AG08396 (cell line): ENCODE results near the gene INTS7.
"Not testable (repeated sequence)": the region's sequence is repeated elsewhere in the genome, so short reads cannot be mapped to it uniquely, and the experiment has no call there.

Experiments
- DNase-seq: peaks from one replicate; pipeline ENCODE4 v3.0.0; 2012; ENCODE audit warnings: low spot score, mixed read lengths

INTS7 gene

DNA sequence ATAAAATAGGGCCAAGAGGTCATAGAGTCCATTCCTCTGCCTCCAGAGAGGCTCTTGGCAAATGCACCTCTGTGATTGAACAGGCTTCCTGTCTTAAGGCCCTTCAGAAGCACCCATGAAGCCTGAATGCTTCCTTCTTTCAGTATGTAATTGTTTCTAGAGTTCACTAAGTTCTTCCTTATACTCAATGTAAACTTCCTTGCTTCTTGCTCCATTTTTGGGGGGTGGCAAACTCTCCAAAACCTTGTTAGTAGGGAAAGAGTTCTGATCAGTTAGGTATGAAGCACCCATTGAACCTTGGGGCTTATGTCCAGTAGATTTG is 102.5 kb downstream of the INTS7 start:
- DNase-seq, result no peak

DNA sequence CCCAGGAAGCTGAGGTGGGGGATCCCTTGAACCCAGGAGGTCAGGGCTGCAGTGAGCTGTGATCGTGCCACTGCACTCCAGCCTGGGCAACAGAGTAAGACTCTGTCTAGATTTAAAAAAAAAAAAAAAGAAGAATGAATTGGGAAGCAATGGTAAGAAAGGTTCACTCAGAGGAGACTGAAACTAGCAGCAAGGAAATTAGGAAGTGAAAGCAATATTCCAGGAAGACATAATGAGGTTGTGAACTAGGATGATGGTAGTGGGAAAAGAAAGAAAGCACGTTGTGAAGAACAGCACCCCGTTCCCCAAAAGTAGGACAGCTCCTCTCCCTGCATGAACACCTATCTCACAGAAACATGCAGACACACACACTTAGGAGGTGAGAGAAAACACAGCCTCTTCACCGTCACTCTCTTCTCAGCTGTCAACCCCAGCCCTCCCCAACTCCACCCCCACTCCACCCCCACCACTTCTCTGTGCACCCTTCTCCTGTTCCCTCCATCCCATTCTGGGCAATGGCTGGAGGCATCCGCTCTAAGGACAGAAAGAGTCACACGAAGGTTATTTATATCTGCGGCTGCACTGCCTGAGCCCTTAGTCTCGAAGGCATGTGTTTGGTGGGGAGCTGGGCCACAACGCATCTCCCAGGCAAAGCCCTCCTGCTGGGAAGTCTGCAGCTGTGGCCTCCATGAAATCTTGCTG is 103.0 kb downstream of the INTS7 start:
- DNase-seq, result no peak

DNA sequence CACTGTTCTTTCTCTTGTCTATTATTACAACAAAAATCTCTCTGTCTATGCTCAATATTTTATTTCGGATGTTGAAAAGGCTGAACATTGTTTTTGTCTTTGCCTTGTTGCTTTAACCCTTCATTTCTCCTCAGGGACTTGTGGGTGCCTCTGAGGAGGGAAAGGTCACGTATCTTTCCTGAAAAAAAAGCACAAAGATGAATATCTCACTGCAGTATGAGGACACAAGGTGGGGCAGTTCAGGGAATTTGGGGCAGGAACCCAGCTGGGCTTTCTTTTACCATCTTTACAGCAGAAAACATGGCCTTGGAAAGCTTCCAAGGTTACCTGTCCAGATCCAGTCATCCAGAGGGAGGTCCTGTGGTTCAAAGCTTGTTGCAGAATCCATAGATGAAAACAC is 105.7 kb downstream of the INTS7 start:
- DNase-seq, result no peak

GRCh38 chr1:211928993-211929637 is 106.2 kb downstream of the INTS7 start:
- DNase-seq, result no peak

DNA sequence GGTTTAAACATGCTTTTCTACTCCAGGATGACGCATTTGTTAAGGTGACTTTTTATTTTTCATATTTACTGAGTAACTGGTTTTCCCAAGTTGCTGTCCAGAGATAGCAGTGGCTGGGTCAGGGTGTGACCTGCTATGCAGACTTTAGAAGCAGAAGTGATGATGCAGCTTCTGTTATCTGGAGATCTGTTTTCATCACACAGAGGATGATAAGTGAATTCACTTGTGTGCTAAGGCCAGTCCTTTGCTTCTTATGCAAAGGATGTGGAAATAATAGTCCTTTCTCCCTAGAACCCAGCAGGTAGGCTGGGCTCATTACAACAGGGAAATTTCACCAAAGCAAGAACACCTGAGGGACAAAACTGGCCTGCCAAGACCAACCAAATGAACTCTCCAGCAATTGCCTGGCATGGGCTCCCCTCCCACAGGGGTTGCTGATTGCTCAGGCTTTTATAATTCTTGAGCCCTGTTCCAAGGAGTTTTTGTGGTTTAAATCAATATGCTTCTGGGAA is 107.0 kb downstream of the INTS7 start:
- DNase-seq, result no peak

DNA sequence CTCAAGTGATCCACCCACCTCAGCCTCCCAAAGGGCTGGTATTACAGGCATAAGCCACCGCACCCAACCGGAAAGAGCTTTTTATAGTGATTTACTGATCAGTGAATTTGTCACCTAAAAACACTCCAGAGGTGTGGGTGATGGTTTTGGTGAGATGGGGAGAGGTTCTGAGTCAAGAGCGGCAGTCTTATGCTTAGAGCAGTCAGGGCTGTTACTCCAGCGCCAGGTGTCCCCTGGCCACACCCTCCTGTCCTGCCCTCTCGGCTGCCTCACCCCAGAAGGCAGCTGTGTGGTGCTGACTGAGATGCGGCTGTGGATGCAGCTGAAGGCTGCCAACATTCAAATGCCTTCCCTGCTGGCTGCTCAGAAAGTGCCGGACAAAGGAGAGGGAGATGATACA is 110.3 kb downstream of the INTS7 start:
- DNase-seq, result peak; percentile 34

- DNase-seq, result no peak
Measured at GRCh38 chr1:211924256-211924655, 111.1 kb downstream of the INTS7 start.

- no peak for DNase-seq
Measured at GRCh38 chr1:211923095-211923494, 112.3 kb downstream of the INTS7 start.

GRCh38 chr1:211921579-211922095 is 113.7 kb downstream of the INTS7 start:
- no peak for DNase-seq

DNA sequence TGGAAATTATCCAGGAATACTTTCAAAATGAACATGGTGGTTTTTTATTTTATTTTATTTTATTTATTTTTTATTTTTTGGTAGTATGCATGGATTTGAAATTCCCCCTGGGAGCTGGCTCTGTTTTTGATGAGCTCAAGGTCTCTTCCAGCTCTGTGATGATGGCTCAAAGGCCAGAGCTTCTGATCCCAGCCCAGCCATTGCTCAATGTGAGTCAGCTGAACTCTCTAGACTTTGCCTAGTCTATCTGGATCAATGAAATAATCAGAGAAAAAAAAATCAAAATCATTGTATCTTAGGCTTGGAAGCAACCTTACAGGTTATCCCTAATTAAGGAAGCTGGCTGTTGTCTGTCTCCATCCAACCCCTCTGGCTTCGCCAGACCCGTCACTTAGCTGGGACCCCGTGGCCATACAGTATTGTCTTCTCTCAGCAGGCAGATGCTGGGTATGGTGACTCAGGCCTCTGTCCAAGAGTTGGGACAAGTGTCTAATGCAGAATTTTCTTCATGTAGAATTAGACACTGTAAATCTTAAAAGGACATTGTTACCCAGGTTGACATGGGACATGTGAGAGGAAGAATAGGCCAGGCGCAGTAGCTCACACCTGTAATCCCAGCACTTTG is 114.6 kb downstream of the INTS7 start:
- DNase-seq, result no peak

DNA sequence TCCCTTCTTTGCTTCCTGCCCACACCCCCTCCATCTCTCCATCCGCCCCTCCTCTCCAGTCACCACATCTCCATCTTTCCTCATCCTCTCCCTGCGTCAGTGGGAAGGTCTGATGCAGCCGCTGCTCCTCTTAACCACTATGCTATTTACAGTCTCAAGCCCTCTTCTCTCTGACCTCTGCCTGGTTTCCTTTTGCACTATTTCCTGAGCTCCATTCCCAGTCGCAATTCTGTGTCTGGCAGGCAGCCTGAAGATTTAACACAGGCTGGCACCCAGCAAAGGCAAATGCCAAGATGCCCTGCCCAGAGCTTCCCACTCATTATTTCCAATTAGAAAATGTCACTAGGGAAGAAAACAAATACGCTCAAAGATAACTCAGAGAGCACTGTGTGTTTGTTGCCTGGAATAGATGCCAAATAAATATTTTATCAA is 115.2 kb downstream of the INTS7 start:
- DNase-seq, result no peak

- no peak for DNase-seq
Measured at GRCh38 chr1:211918843-211919414, 116.4 kb downstream of the INTS7 start.

DNA sequence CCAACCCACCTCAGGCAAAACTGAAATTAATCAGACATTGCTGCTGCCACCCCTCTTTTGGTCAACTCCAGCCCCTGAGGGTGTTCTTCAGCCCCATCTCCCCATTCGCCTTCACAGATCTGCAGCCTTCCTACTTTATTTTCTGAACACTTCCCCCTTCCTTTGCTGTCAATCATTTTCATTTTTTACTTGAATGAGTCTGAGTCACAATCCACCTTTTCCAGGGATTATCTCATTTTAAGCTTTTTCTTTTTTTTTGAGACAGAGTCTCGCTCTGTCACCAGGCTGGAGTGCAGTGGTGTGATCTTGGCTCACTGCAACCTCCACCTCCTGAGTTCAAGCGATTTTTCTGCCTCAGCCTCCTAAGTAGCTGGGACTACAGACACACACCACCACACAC is 118.9 kb downstream of the INTS7 start:
- DNase-seq, result not testable (repeated sequence)

DNA sequence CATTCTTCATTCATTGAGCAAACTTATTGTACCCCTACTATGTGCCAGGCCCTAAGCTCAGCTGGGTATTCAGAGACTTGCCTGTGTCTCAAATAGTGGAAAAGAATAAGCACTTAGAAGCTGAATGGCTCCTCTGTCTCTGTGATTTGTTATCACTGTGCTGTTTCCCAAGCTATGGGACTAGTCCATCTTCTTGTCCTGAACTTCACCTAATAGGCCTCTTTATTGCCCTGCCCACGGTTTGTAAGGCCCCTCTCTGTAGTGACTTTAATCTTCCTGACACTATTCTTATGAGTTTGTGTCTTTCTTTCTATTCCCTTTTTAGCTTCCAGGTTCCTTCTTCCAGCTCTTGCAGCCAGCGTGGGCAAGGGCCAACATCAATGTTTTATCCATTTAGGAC is 119.4 kb downstream of the INTS7 start:
- DNase-seq, result no peak

DNA sequence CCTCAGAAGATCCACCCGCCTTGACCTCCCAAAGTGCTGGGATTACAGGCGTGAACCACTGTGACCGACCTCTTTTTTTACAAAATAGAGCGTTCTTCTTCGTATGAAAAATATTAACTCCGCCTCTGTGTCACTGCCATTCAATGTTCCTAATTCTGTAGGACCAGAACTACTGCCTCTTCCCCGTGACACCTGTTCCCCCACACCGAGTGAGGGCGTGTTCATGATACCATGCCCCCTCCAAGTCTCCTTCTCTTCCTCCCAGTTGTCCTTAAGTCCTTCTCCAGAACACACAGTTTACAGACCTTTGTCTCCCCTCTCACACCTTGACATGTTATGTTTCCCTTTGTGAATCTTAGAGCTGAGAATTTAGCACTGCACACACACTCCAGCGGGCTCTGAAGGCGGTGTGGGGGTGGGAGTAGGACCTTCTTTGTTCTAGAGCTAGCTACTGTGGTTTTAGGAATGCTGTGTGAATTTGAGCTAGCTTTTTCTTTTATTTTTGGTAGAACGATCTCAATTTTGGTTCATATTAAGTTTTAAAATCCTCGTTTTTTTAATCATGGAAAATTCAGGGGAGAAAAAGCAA is 122.4 kb downstream of the INTS7 start:
- DNase-seq, result no peak

GRCh38 chr1:211912038-211912437 is 123.3 kb downstream of the INTS7 start:
- DNase-seq, result no peak

- no peak for DNase-seq
Measured at GRCh38 chr1:211910913-211911485, 124.4 kb downstream of the INTS7 start.

DNA sequence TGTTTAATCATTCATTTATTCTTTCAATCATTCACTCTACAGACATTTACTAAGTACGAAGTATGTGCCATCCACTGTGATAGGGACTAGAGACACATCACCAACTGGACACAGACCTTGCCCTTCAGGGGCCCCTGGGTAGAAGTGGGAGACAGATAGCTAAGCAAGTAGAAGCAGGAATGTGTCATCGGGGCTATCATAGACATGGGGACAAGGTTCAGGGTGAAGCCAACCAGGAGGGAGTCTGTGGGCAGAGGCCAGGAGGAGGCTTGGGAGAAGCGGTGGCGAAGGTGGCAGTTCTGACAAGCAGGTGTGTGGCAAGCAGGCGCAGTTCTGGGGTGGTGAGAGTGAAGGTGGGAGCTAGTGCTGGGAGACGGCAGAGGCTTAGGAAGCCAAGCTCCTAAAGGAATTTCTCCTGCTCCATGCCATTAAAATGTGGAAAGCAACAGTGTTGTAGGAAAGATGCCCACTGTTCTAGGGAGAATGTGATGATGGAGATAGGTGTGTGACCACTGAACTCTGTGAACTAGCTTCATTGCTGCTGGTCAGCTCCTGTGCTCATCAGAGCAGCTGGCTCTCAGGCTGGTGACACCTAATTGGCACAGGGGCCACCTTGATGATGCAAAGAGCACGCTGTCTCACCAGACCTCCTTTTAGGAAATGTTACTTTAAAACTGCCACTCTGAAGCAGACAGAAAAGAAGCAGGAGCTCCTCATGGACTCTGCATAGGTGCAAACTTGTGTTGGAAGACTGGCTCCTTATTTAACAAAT is 125.1 kb downstream of the INTS7 start:
- no peak for DNase-seq

DNA sequence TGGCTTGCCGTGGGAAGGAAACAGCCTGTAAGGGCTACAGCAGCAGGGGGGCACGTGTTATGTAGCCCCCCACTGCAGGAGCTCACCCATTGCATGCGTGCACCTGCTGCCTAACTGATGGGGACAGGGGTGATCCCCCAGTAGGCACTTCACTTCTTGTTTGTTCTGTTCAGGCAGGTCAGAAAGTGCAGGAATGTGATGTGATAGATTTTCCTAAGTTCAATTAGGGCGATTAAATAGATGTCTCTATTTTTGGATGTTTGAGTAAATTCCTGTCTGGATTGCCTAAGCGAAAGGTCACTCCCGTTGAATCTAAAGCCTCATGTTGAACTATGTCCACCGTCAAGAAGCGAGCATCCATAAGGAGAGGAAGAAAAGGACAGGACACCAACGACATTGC is 126.0 kb downstream of the INTS7 start:
- DNase-seq, result no peak

GRCh38 chr1:211908951-211909350 is 126.4 kb downstream of the INTS7 start:
- DNase-seq, result no peak

- DNase-seq, result no peak
Measured at GRCh38 chr1:211908453-211908852, 126.9 kb downstream of the INTS7 start.
